A549 (cell line): ENCODE results near the gene PHF23.

Experiments used
- CBX2 ChIP-seq: fragments of 200-600 bp; sonication (generic); IDR thresholded peaks from 2 replicates; pipeline ENCODE4 v1.6.1; 2016; ENCODE audit warnings: low read depth, mild to moderate bottlenecking, borderline replicate concordance
- CTCF ChIP-seq: fragments of >200 bp; sonication (Bioruptor Twin); formaldehyde crosslinking; IDR thresholded peaks from 3 replicates; pipeline ENCODE4 v1.5.1; 2016
- NR3C1 ChIP-seq: fragments of >200 bp; sonication (Bioruptor Twin); formaldehyde crosslinking; IDR thresholded peaks from 3 replicates; pipeline ENCODE4 v1.6.1; 2017

DNA sequence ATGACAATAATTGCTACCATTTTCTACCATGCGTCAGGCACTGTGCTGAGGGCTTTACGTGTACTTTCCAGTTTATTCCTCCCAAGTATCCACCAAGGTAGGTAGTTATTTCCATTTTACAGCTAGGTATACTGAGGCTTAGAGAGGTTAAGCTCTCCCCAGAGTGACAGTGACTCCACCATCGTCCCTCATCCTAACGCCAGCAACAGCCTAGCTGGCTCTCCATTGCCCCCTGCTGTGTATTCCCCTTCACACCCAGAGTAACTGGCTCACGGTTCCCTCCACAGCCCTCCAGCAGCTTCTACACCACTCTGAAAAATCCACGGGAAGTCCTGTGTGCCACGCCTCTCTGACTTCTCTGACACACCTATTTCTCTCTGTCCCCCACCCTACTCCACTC is 53.0 kb downstream of the PHF23 start:
- TF ChIP-seq CBX2 (no peak), NR3C1 (no peak), CTCF (no peak)
